Measurements from ENCODE around the gene CEACAM5. TPM values are rescaled to one million over a fixed set of nuclear protein-coding genes. Genes with fewer than 3 reads are reported as not detected.

CEACAM5 gene
- not detected in 2 replicates for total RNA-seq (2014; rRNA removed; shearing (Covaris generic); ENCODE audit: low replicate concordance)

GRCh38 chr19:41708481-41708880 is at the start of gene CEACAM5:
TSS of gene CEACAM5 (plus strand) at chr19:41708626. CDS start at chr19:41708732, 106 bp downstream.
- no peaks in the 10 kb centered on the region for H3K9me3 ChIP-seq (ENCODE audit: low read length)
- H3K27ac ChIP-seq (ENCODE audit: low read length), result no peak within 1 kb of the TSS
- no peaks in the 10 kb centered on the region for H3K9me2 ChIP-seq (replicated peaks; ENCODE audit: insufficient read depth, low read length)
- H4K20me1 ChIP-seq (ENCODE audit: insufficient read depth, low read depth, low read length), result no peaks in the 10 kb centered on the region
- no peak within 1 kb of the TSS for H3K9ac ChIP-seq (ENCODE audit: low read length)
- DNase-seq, result no peak
- no peak within 1 kb of the TSS for H2AFZ ChIP-seq (ENCODE audit: low read length)
- no peak within 1 kb of the TSS for H3K4me3 ChIP-seq (ENCODE audit: low read length)
- H3K27me3 ChIP-seq (ENCODE audit: low read length), result no peaks in the 10 kb centered on the region
- H3K79me2 ChIP-seq (ENCODE audit: low read length), result no peaks in the 10 kb centered on the region
- H3K4me1 ChIP-seq (ENCODE audit: low read length), result no peaks in the 10 kb centered on the region
- H3K36me3 ChIP-seq (ENCODE audit: insufficient read depth, low read length), result no peaks in the 10 kb centered on the region
- no peak within 1 kb of the TSS for H3K4me2 ChIP-seq (ENCODE audit: low read depth, low read length, poor library complexity, severe bottlenecking)

- no peak overlapping the region for H3K9ac ChIP-seq (ENCODE audit: low read length)
- no peaks in the 10 kb centered on the region for H3K9me2 ChIP-seq (replicated peaks; ENCODE audit: insufficient read depth, low read length)
Measured at GRCh38 chr19:41666075-41666474, 42.4 kb upstream of the CEACAM5 start.

GRCh38 chr19:41668315-41668714 is 40.1 kb upstream of the CEACAM5 start:
- H4K20me1 ChIP-seq (ENCODE audit: insufficient read depth, low read depth, low read length), result no peaks in the 10 kb centered on the region
- H3K79me2 ChIP-seq (ENCODE audit: low read length), result no peaks in the 10 kb centered on the region
- H3K4me2 ChIP-seq (ENCODE audit: low read depth, low read length, poor library complexity, severe bottlenecking), result no peak overlapping the region
- H3K4me1 ChIP-seq (ENCODE audit: low read length), result no peaks in the 10 kb centered on the region
- H3K27me3 ChIP-seq (ENCODE audit: low read length), result no peaks in the 10 kb centered on the region
- H3K36me3 ChIP-seq (ENCODE audit: insufficient read depth, low read length), result no peaks in the 10 kb centered on the region
- peaks cover 15% of the 10 kb centered on the region for H3K9me3 ChIP-seq (ENCODE audit: low read length)
- H3K9me2 ChIP-seq (replicated peaks; ENCODE audit: insufficient read depth, low read length), result no peaks in the 10 kb centered on the region
- no peak overlapping the region for H2AFZ ChIP-seq (ENCODE audit: low read length)
- no peak overlapping the region for H3K4me3 ChIP-seq (ENCODE audit: low read length)
- H3K27ac ChIP-seq (ENCODE audit: low read length), result no peak overlapping the region
- H3K9ac ChIP-seq (ENCODE audit: low read length), result no peak overlapping the region
- no peak for DNase-seq

More at GRCh38 chr19:41666075-41666474, 42.4 kb upstream of the CEACAM5 start:
- H3K4me2 ChIP-seq (ENCODE audit: low read depth, low read length, poor library complexity, severe bottlenecking), result no peak overlapping the region
- H3K79me2 ChIP-seq (ENCODE audit: low read length), result no peaks in the 10 kb centered on the region
- no peaks in the 10 kb centered on the region for H3K27me3 ChIP-seq (ENCODE audit: low read length)
- no peaks in the 10 kb centered on the region for H4K20me1 ChIP-seq (ENCODE audit: insufficient read depth, low read depth, low read length)
- H3K9me3 ChIP-seq (ENCODE audit: low read length), result peaks cover 15% of the 10 kb centered on the region
- H3K27ac ChIP-seq (ENCODE audit: low read length), result no peak overlapping the region
- H3K36me3 ChIP-seq (ENCODE audit: insufficient read depth, low read length), result no peaks in the 10 kb centered on the region
- H3K4me3 ChIP-seq (ENCODE audit: low read length), result no peak overlapping the region
- no peak for DNase-seq
- H2AFZ ChIP-seq (ENCODE audit: low read length), result no peak overlapping the region
- no peaks in the 10 kb centered on the region for H3K4me1 ChIP-seq (ENCODE audit: low read length)

DNA sequence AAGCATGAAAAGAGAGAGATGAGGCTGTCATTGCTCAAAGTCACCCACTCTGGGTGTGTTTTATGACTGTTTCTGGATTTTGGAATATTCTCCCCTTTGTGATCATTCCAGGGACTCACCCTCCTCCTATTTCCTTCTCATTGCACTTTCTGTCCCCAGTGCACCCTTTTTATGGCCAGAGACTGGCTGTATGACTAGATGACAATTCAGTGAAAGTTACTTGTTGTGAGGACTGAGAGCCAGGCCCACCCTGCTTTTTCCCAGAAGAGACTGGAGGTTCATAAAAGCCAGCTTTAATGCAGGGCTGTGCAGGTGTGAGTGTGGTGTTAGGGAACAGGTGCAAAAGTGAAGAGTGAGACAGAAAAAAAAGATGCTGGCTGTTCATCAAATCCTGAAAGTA is 37.7 kb upstream of the CEACAM5 start:
- H3K27me3 ChIP-seq (ENCODE audit: low read length), result no peaks in the 10 kb centered on the region
- H3K4me2 ChIP-seq (ENCODE audit: low read depth, low read length, poor library complexity, severe bottlenecking), result no peak overlapping the region
- H3K4me3 ChIP-seq (ENCODE audit: low read length), result no peak overlapping the region
- H3K36me3 ChIP-seq (ENCODE audit: insufficient read depth, low read length), result no peaks in the 10 kb centered on the region
- no peak overlapping the region for H3K9ac ChIP-seq (ENCODE audit: low read length)
- no peaks in the 10 kb centered on the region for H4K20me1 ChIP-seq (ENCODE audit: insufficient read depth, low read depth, low read length)
- no peaks in the 10 kb centered on the region for H3K9me2 ChIP-seq (replicated peaks; ENCODE audit: insufficient read depth, low read length)
- no peak for DNase-seq
- H3K9me3 ChIP-seq (ENCODE audit: low read length), result peaks cover 12% of the 10 kb centered on the region
- H3K4me1 ChIP-seq (ENCODE audit: low read length), result no peaks in the 10 kb centered on the region
- H2AFZ ChIP-seq (ENCODE audit: low read length), result no peak overlapping the region
- H3K79me2 ChIP-seq (ENCODE audit: low read length), result no peaks in the 10 kb centered on the region
- no peak overlapping the region for H3K27ac ChIP-seq (ENCODE audit: low read length)

GRCh38 chr19:41671486-41671885 is 36.9 kb upstream of the CEACAM5 start:
- Histone ChIP-seq H3K9me2 (replicated peaks; ENCODE audit: insufficient read depth, low read length) (no peaks in the 10 kb centered on the region), H3K9ac (ENCODE audit: low read length) (no peak overlapping the region), H3K4me2 (ENCODE audit: low read depth, low read length, poor library complexity, severe bottlenecking) (no peak overlapping the region), H3K9me3 (ENCODE audit: low read length) (peaks cover 7% of the 10 kb centered on the region), H3K4me1 (ENCODE audit: low read length) (no peaks in the 10 kb centered on the region), H3K27me3 (ENCODE audit: low read length) (no peaks in the 10 kb centered on the region), H3K27ac (ENCODE audit: low read length) (no peak overlapping the region), H3K36me3 (ENCODE audit: insufficient read depth, low read length) (no peaks in the 10 kb centered on the region), H3K4me3 (ENCODE audit: low read length) (no peak overlapping the region), H4K20me1 (ENCODE audit: insufficient read depth, low read depth, low read length) (no peaks in the 10 kb centered on the region), H3K79me2 (ENCODE audit: low read length) (no peaks in the 10 kb centered on the region), H2AFZ (ENCODE audit: low read length) (no peak overlapping the region)
- DNase-seq, result no peak

GRCh38 chr19:41682437-41682836 is 26.0 kb upstream of the CEACAM5 start:
- Histone ChIP-seq H4K20me1 (ENCODE audit: insufficient read depth, low read depth, low read length) (no peaks in the 10 kb centered on the region), H3K4me2 (ENCODE audit: low read depth, low read length, poor library complexity, severe bottlenecking) (no peak overlapping the region), H3K79me2 (ENCODE audit: low read length) (no peaks in the 10 kb centered on the region), H3K9ac (ENCODE audit: low read length) (no peak overlapping the region), H3K36me3 (ENCODE audit: insufficient read depth, low read length) (no peaks in the 10 kb centered on the region), H2AFZ (ENCODE audit: low read length) (no peak overlapping the region), H3K27me3 (ENCODE audit: low read length) (no peaks in the 10 kb centered on the region), H3K9me3 (ENCODE audit: low read length) (no peaks in the 10 kb centered on the region), H3K9me2 (replicated peaks; ENCODE audit: insufficient read depth, low read length) (no peaks in the 10 kb centered on the region), H3K4me1 (ENCODE audit: low read length) (no peaks in the 10 kb centered on the region), H3K4me3 (ENCODE audit: low read length) (no peak overlapping the region), H3K27ac (ENCODE audit: low read length) (no peak overlapping the region)
- DNase-seq, result no peak

DNA sequence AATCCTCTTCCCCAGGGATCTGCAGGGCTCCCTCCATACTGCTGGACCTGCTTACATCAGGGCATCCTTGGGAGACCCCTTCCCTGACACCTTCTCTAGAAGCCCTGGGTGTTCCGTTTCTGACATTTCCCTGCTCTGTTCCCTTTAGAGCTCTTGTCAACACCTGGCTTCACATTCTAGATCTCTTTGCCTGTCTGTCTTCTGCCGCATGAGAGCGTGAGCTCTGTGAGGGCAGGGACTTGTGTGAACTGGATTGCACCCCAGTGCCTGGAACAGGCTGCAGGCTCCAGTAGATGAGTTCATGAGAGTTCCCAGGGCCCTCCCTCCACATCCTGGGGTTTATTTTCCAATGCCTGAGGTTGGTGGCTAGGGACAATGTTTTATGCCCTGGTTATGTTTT is 21.0 kb upstream of the CEACAM5 start:
- no peaks in the 10 kb centered on the region for H3K27me3 ChIP-seq (ENCODE audit: low read length)
- no peaks in the 10 kb centered on the region for H3K36me3 ChIP-seq (ENCODE audit: insufficient read depth, low read length)
- no peak overlapping the region for H3K9ac ChIP-seq (ENCODE audit: low read length)
- H3K4me3 ChIP-seq (ENCODE audit: low read length), result no peak overlapping the region
- no peak overlapping the region for H3K4me2 ChIP-seq (ENCODE audit: low read depth, low read length, poor library complexity, severe bottlenecking)
- no peak overlapping the region for H3K27ac ChIP-seq (ENCODE audit: low read length)
- H3K79me2 ChIP-seq (ENCODE audit: low read length), result no peaks in the 10 kb centered on the region
- H3K9me3 ChIP-seq (ENCODE audit: low read length), result no peaks in the 10 kb centered on the region
- no peaks in the 10 kb centered on the region for H4K20me1 ChIP-seq (ENCODE audit: insufficient read depth, low read depth, low read length)
- H2AFZ ChIP-seq (ENCODE audit: low read length), result no peak overlapping the region
- no peak for DNase-seq
- no peaks in the 10 kb centered on the region for H3K4me1 ChIP-seq (ENCODE audit: low read length)
- no peaks in the 10 kb centered on the region for H3K9me2 ChIP-seq (replicated peaks; ENCODE audit: insufficient read depth, low read length)

DNA sequence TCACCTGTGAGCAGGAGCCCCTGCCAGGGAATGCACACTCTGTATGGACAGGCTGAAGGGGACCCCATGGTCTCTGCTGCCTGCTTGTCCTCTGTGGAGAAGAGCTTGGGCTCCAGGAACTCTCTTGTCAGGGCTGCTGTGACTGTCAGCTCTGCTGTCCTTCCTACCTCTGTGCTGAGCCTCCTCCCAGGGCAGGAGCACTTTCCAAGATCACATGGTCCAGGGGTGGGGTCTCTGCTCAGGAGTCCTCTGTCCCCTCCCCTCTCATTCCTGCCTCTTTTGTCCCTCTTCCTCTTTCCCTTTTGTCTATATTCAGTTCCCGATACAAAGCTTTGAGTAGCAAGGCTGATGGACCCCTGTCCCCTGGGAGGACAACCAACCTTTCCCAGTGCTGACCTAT is 20.3 kb upstream of the CEACAM5 start, which contains the start of gene CEACAM7:
CEACAM7 (minus strand) TSS at position 173 of the 400 bp plus-strand sequence; CDS start at position 68, 105 bp downstream.
- H3K9me3 ChIP-seq (ENCODE audit: low read length), result no peaks in the 10 kb centered on the region
- no peak within 1 kb of the TSS for H3K9ac ChIP-seq (ENCODE audit: low read length)
- H3K27ac ChIP-seq (ENCODE audit: low read length), result no peak within 1 kb of the TSS
- no peak for DNase-seq
- no peaks in the 10 kb centered on the region for H3K79me2 ChIP-seq (ENCODE audit: low read length)
- H3K9me2 ChIP-seq (replicated peaks; ENCODE audit: insufficient read depth, low read length), result no peaks in the 10 kb centered on the region
- no peak within 1 kb of the TSS for H3K4me3 ChIP-seq (ENCODE audit: low read length)
- H3K36me3 ChIP-seq (ENCODE audit: insufficient read depth, low read length), result no peaks in the 10 kb centered on the region
- H3K27me3 ChIP-seq (ENCODE audit: low read length), result no peaks in the 10 kb centered on the region
- H2AFZ ChIP-seq (ENCODE audit: low read length), result no peak within 1 kb of the TSS
- H3K4me2 ChIP-seq (ENCODE audit: low read depth, low read length, poor library complexity, severe bottlenecking), result no peak within 1 kb of the TSS
- H4K20me1 ChIP-seq (ENCODE audit: insufficient read depth, low read depth, low read length), result no peaks in the 10 kb centered on the region
- H3K4me1 ChIP-seq (ENCODE audit: low read length), result no peaks in the 10 kb centered on the region

DNA sequence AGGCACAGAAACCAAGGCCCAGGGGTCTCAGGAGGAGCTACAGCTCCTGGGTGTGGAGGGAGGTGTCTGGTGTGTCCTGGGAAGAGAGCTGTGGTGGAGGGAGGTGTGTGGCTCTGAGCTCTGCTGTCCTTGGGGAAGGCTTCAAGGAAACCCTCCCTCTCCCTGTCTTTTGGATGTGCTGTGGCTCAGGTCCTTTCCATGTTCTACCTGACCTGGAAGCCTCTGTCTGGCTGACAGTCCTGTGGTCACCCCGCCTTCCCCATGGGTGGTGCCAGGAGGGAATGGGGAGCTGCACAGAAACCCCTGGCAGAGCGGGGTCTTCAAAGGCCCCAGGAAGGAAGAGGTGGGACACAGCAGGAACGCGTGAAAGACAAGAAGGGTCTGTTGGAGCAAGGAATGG is 19.7 kb upstream of the CEACAM5 start:
- Histone ChIP-seq H3K9ac (ENCODE audit: low read length) (no peak overlapping the region), H3K79me2 (ENCODE audit: low read length) (no peaks in the 10 kb centered on the region), H3K27me3 (ENCODE audit: low read length) (no peaks in the 10 kb centered on the region), H3K4me3 (ENCODE audit: low read length) (no peak overlapping the region), H3K9me2 (replicated peaks; ENCODE audit: insufficient read depth, low read length) (no peaks in the 10 kb centered on the region), H3K4me2 (ENCODE audit: low read depth, low read length, poor library complexity, severe bottlenecking) (no peak overlapping the region), H2AFZ (ENCODE audit: low read length) (no peak overlapping the region), H3K9me3 (ENCODE audit: low read length) (no peaks in the 10 kb centered on the region), H3K4me1 (ENCODE audit: low read length) (no peaks in the 10 kb centered on the region), H3K36me3 (ENCODE audit: insufficient read depth, low read length) (no peaks in the 10 kb centered on the region), H4K20me1 (ENCODE audit: insufficient read depth, low read depth, low read length) (no peaks in the 10 kb centered on the region), H3K27ac (ENCODE audit: low read length) (no peak overlapping the region)
- no peak for DNase-seq
